Neuronal stem cell (in vitro differentiated cells): ENCODE measurements around the gene RNF11.

Source experiments
- DNase-seq: peaks from one replicate; pipeline ENCODE4 v3.0.0-alpha.2; 2013; ENCODE audit warnings: low spot score
- H2AFZ ChIP-seq: one replicate; pipeline ENCODE4 v1.6.1; 2013; ENCODE audit warnings: mild to moderate bottlenecking, low read length, inconsistent platforms
- H2AK5ac ChIP-seq: 2 replicates; pipeline ENCODE4 v1.6.1; 2013; ENCODE audit warnings: low read depth, mild to moderate bottlenecking, inconsistent platforms, low read length, moderate library complexity, mixed read lengths
- H2BK120ac ChIP-seq: 2 replicates; pipeline ENCODE4 v1.6.1; 2013; ENCODE audit warnings: low read depth, mild to moderate bottlenecking, inconsistent platforms, low read length, moderate library complexity, mixed read lengths
- H2BK12ac ChIP-seq: one replicate; pipeline ENCODE4 v1.6.1; 2013; ENCODE audit warnings: low read length, inconsistent platforms
- H2BK15ac ChIP-seq: 2 replicates; pipeline ENCODE4 v1.6.1; 2013; ENCODE audit warnings: mild to moderate bottlenecking, low read length, inconsistent platforms, mixed read lengths
- H2BK5ac ChIP-seq: one replicate; pipeline ENCODE4 v1.6.1; 2013; ENCODE audit warnings: inconsistent platforms, mild to moderate bottlenecking, low read length, moderate library complexity
- H3K14ac ChIP-seq: one replicate; pipeline ENCODE4 v1.6.1; 2013; ENCODE audit warnings: low read length, inconsistent platforms
- H3K18ac ChIP-seq: 2 replicates; pipeline ENCODE4 v1.6.1; 2013; ENCODE audit warnings: low read length, inconsistent platforms
- H3K23ac ChIP-seq: 2 replicates; pipeline ENCODE4 v1.6.1; 2013; ENCODE audit warnings: low read depth, mild to moderate bottlenecking, mixed read lengths, low read length, inconsistent platforms; ENCODE audit not compliant: poor library complexity
- H3K27ac ChIP-seq: replicated peaks from 3 replicates; pipeline ENCODE4 v1.5.1; 2013; ENCODE audit warnings: low read length, inconsistent platforms
- H3K27me3 ChIP-seq, 3 experiments: 2 replicates each; pipeline ENCODE4 v1.6.1; 2013; ENCODE audit warnings: low read length in 3 of 3, mild to moderate bottlenecking in 2 of 3, inconsistent platforms in 1 of 3, low read depth in 1 of 3, mixed read lengths in 1 of 3, moderate library complexity in 1 of 3; ENCODE audit not compliant: control insufficient read depth in 3 of 3, insufficient read depth in 3 of 3
- H3K36me3 ChIP-seq, 2 donors: replicated peaks in 1 of 2; 2 replicates each; pipeline ENCODE4 v1.6.1; 2013; ENCODE audit warnings: low read length in 2 of 2; ENCODE audit not compliant: control insufficient read depth in 2 of 2, insufficient read depth in 2 of 2
- H3K4ac ChIP-seq: 2 replicates; pipeline ENCODE4 v1.6.1; 2013; ENCODE audit warnings: inconsistent platforms, mild to moderate bottlenecking, low read length, moderate library complexity
- H3K4me1 ChIP-seq, 2 donors: 1 replicate in 1 of 2; 2 replicates in 1 of 2; pipeline ENCODE4 v1.6.1; 2013; ENCODE audit warnings: low read length in 2 of 2, low read depth in 1 of 2; ENCODE audit not compliant: control insufficient read depth in 2 of 2, insufficient read depth in 1 of 2
- H3K4me2 ChIP-seq: one replicate; pipeline ENCODE4 v1.6.1; 2013; ENCODE audit warnings: mild to moderate bottlenecking, low read length, inconsistent platforms; ENCODE audit not compliant: insufficient read depth, poor library complexity, severe bottlenecking
- H3K4me3 ChIP-seq, 2 donors: 2 replicates each; pipeline ENCODE4 v1.5.1; 2013; ENCODE audit warnings: low read length in 2 of 2, mild to moderate bottlenecking in 2 of 2, inconsistent platforms in 1 of 2, moderate library complexity in 1 of 2
- H3K79me1 ChIP-seq: one replicate; pipeline ENCODE4 v1.6.1; 2013; ENCODE audit warnings: low read depth, mild to moderate bottlenecking, inconsistent platforms, low read length, moderate library complexity
- H3K9ac ChIP-seq: one replicate; pipeline ENCODE4 v1.6.1; 2013; ENCODE audit warnings: mild to moderate bottlenecking, low read depth, low read length, inconsistent platforms; ENCODE audit not compliant: poor library complexity
- H3K9me3 ChIP-seq, 2 donors: replicated peaks in 1 of 2; 2 replicates each; pipeline versions ENCODE3 to v1.6.1; 2013; ENCODE audit warnings: low read length in 2 of 2, mild to moderate bottlenecking in 2 of 2, inconsistent platforms in 1 of 2, low read depth in 1 of 2, mixed read lengths in 1 of 2, moderate library complexity in 1 of 2; ENCODE audit not compliant: control insufficient read depth in 2 of 2, insufficient read depth in 1 of 2
- H4K8ac ChIP-seq: one replicate; pipeline ENCODE4 v1.6.1; 2013; ENCODE audit warnings: low read depth, mild to moderate bottlenecking, inconsistent platforms, low read length, moderate library complexity
- H4K91ac ChIP-seq: one replicate; pipeline ENCODE4 v1.6.1; 2013; ENCODE audit warnings: low read length, low read depth, mild to moderate bottlenecking, inconsistent platforms; ENCODE audit not compliant: poor library complexity
- WGBS, 2 donors: extraction: QIAGEN DNeasy Blood & Tissue Kit; methylation state at CpG; one replicate each; pipeline ENCODE4 v1.1.7; 2013; ENCODE audit warnings: missing lambda C conversion rate in 2 of 2, mixed read lengths in 1 of 2; ENCODE audit not compliant: insufficient read length in 2 of 2, insufficient replicate concordance in 1 of 2; ENCODE audit errors: extremely low coverage in 2 of 2; 5-methylcytosine and 5-hydroxymethylcytosine counted together

The RNF11 gene

DNA sequence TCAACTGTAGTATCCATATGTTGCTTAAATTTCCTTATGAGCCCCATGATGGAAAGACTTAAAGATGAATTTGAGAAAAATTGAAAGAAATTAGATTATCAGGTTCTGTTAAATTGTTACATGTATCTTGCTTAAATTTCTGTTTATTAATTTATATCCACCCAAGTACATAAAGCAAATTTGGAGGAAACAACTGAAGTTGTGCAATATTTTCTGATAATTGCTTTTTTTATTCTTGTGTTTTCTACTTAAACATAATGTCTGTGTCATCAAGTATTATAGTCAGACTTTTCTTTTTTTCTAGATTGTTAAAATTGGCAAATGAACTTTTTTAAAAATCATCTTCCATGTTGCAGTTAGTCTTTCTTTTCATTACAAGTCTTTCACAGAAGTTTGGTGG is 36.8 kb downstream of the RNF11 start:
- no peak overlapping the region for H3K18ac ChIP-seq
- H2AFZ ChIP-seq = no peak overlapping the region
- H3K14ac ChIP-seq = no peak overlapping the region
- H2BK12ac ChIP-seq = no peak overlapping the region
- no peak overlapping the region for H2AK5ac ChIP-seq
- H3K27ac ChIP-seq = no peak overlapping the region
- peaks cover 0 to 55% of the 10 kb centered on the region in 2 donors for H3K36me3 ChIP-seq
- no peak overlapping the region for H2BK120ac ChIP-seq
- no peak overlapping the region for H2BK5ac ChIP-seq
- H3K9me3 ChIP-seq = no peaks in the 10 kb centered on the region
- no peaks in the 10 kb centered on the region for H3K27me3 ChIP-seq
- H4K91ac ChIP-seq = no peak overlapping the region
- no peak overlapping the region for H3K4me2 ChIP-seq
- H3K23ac ChIP-seq = no peak overlapping the region
- no peak overlapping the region for H3K4ac ChIP-seq
- no peak overlapping the region for H3K9ac ChIP-seq
- H2BK15ac ChIP-seq = no peak overlapping the region
- H4K8ac ChIP-seq = no peak overlapping the region
- DNase-seq = no peak
- H3K4me1 ChIP-seq = no peaks in the 10 kb centered on the region
- no peaks in the 10 kb centered on the region for H3K79me1 ChIP-seq
- H3K4me3 ChIP-seq = no peak overlapping the region

DNA sequence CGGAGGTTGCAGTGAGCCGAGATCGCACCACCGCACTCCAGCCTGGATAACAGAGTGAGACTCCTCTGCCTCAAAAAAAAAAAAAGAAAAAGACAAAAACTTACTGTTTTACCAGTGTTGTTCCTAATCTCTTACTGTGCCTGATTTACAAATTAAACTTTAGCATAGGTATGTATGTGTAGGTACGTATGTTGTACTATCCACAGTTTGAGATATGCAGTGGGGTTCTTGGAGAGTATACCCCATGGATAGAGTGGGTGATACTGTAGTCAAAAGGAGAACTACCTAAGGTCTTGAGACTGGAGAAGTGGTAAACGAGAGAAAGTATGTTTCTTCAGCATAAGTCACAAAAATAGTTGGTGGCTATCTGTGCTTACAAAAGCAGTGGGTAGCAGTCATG is 38.6 kb downstream of the RNF11 start:
- Histone ChIP-seq H3K9ac (no peak overlapping the region), H3K27me3 (no peaks in the 10 kb centered on the region), H3K4me2 (no peak overlapping the region), H2BK12ac (no peak overlapping the region), H3K4me3 (no peak overlapping the region), H3K4ac (no peak overlapping the region), H2BK5ac (no peak overlapping the region), H3K4me1 (no peaks in the 10 kb centered on the region), H4K91ac (no peak overlapping the region), H3K23ac (no peak overlapping the region), H3K9me3 (no peaks in the 10 kb centered on the region), H3K36me3 (peaks cover 0 to 49% of the 10 kb centered on the region in 2 donors), H2AK5ac (no peak overlapping the region), H3K79me1 (no peaks in the 10 kb centered on the region), H3K18ac (no peak overlapping the region), H4K8ac (no peak overlapping the region), H2BK15ac (no peak overlapping the region), H2BK120ac (no peak overlapping the region), H2AFZ (no peak overlapping the region), H3K27ac (no peak overlapping the region), H3K14ac (no peak overlapping the region)
- WGBS, 2 donors = no CpG with 5 or more reads among the region's 6 CpGs
- DNase-seq = no peak

DNA sequence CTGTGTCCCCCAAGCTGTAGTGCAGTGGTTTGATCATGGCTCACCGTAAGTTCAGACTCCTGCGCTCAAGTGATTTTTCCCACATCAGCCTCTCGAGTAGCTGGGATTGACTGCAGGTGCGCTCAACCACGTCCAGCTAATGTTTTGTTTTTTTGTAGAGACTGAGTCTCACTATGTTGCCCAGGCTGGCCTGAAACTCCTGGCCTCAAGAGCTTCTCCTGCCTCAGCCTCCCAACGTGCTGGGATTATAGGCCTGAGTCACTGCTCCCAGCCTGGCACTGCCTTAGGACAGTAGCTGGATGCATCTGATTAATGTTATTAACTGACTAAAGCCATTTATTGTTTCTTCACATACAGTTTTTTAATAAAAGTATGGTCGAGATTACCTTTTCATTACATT is 40.2 kb downstream of the RNF11 start:
- no peaks in the 10 kb centered on the region for H3K79me1 ChIP-seq
- H3K36me3 ChIP-seq = peaks cover 0 to 33% of the 10 kb centered on the region in 2 donors
- no peaks in the 10 kb centered on the region for H3K27me3 ChIP-seq
- H2BK15ac ChIP-seq = no peak overlapping the region
- H3K9me3 ChIP-seq = no peaks in the 10 kb centered on the region
- H2BK120ac ChIP-seq = no peak overlapping the region
- no peak overlapping the region for H3K18ac ChIP-seq
- no peak overlapping the region for H4K8ac ChIP-seq
- H4K91ac ChIP-seq = no peak overlapping the region
- no peak overlapping the region for H3K4ac ChIP-seq
- no peak overlapping the region for H3K14ac ChIP-seq
- H2AK5ac ChIP-seq = no peak overlapping the region
- no peaks in the 10 kb centered on the region for H3K4me1 ChIP-seq
- no peak overlapping the region for H3K23ac ChIP-seq
- no peak overlapping the region for H2AFZ ChIP-seq
- no peak for DNase-seq
- no peak overlapping the region for H3K9ac ChIP-seq
- no peak overlapping the region for H3K4me3 ChIP-seq
- H2BK12ac ChIP-seq = no peak overlapping the region
- WGBS, 2 donors = no CpG with 5 or more reads among the region's 7 CpGs
- no peak overlapping the region for H3K4me2 ChIP-seq
- no peak overlapping the region for H2BK5ac ChIP-seq
- H3K27ac ChIP-seq = no peak overlapping the region

DNA sequence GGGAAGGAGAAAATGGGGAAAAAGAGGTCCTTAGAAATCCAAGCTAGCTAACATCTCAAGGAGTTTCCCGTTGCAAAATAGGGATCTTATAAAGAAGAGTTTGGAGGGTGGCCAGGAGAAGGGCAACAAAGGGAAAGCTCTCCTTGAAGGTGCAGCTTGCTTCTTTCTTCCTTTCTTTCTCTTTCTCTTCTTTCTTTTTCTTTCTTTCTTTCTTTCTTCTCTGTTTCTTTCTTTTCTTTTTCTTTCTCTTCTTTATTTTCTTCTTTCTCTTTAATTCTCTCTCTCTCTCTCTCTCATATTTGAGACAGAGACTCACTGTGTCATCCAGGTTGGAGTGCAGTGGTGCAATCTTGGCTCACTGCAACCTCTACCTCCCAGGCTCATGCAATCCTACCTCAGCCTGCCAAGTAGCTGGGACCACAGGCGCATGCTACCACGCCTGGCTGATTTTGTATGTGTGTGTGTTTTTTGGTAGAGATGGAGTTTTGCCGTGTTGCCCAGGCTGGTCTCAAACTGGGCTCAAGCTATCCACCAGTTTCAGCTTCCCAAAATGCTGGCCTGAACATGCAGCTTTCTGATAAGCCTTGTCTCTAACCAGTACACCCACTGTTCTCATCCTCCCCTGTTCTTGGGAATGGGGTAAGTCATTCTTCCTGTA is 44.4 kb downstream of the RNF11 start:
- Histone ChIP-seq H2BK5ac (no peak overlapping the region), H2AFZ (no peak overlapping the region), H2BK120ac (no peak overlapping the region), H3K4me1 (peaks cover 0 to 3% of the 10 kb centered on the region in 2 donors), H4K91ac (no peak overlapping the region), H3K23ac (no peak overlapping the region), H3K4ac (no peak overlapping the region), H3K79me1 (no peaks in the 10 kb centered on the region), H2BK12ac (no peak overlapping the region), H3K18ac (no peak overlapping the region), H3K4me2 (no peak overlapping the region), H2BK15ac (no peak overlapping the region), H2AK5ac (no peak overlapping the region), H3K9me3 (no peaks in the 10 kb centered on the region), H3K27ac (no peak overlapping the region), H4K8ac (no peak overlapping the region), H3K4me3 (no peak overlapping the region), H3K27me3 (no peaks in the 10 kb centered on the region), H3K36me3 (peaks cover 0 to 9% of the 10 kb centered on the region in 2 donors), H3K14ac (no peak overlapping the region), H3K9ac (no peak overlapping the region)
- DNase-seq = no peak
- WGBS, 2 donors = no CpG with 5 or more reads among the region's 4 CpGs
